GM12873 (cell line): ENCODE data around the gene HLA-G.

Experiments
- CTCF ChIP-seq: IDR thresholded peaks from 2 replicates; pipeline ENCODE4 v1.5.1; 2012; ENCODE audit warnings: low read depth, mild to moderate bottlenecking, moderate library complexity, low read length, control low read depth; ENCODE audit not compliant: insufficient read depth; ENCODE audit errors: missing control alignments

HLA-G gene

DNA sequence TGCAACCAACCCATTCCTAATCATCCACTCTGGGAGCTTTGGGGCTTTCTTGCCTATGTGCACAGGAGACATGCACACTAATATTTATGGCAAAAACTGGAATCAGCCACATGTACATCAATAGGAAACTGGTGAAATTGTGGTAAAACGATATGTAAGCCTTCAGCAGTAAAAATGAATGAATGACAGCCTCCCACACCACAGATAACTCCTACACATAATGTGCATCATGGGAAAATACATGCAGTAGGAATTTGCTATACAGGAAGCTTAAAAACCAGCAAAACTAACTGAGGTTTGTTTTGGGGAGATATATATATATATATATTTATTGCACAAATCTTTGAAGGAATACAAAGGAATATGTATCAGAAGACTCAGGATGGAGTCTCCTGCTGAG is 47.6 kb downstream of the HLA-G start:
- TF ChIP-seq CTCF, result no peak
